Measurements from ENCODE around the gene GRIN2B.

GRCh38 chr12:13942826-13943225 lies 38.6 kb downstream of the GRIN2B start:
- TF ChIP-seq CTCF (IDR thresholded peaks at IDR 0.05; ENCODE audit: low read length) (no peak), EZH2 (IDR thresholded peaks at IDR 0.05; ENCODE audit: borderline replicate concordance, low read length) (no peak)

Data from OCI-LY1 (cell line).